Neural progenitor cell (in vitro differentiated cells): ENCODE measurements around the gene PACRG. TPM values are rescaled to one million over a fixed set of nuclear protein-coding genes. Genes with fewer than 3 reads are reported as not detected.

ENCODE experiments used
- DNase-seq: peaks from one replicate; pipeline ENCODE4 v3.0.0-alpha.2; 2016; ENCODE audit warnings: low spot score
- H2AFZ ChIP-seq: fragments of 200-600 bp; sonication (generic); replicated peaks from 2 replicates; pipeline ENCODE4 v1.6.1; 2016; ENCODE audit warnings: antibody characterized with exemption
- H3F3A ChIP-seq: fragments of 200-600 bp; sonication (generic); 2 replicates; pipeline ENCODE4 v1.6.1; 2016; ENCODE audit warnings: antibody characterized with exemption, low read depth
- H3K27ac ChIP-seq: fragments of 200-600 bp; sonication (generic); 2 replicates; pipeline ENCODE4 v1.5.1; 2016; ENCODE audit warnings: mild to moderate bottlenecking
- H3K27me3 ChIP-seq: fragments of 200-600 bp; sonication (generic); 2 replicates; pipeline ENCODE4 v1.6.1; 2016; ENCODE audit warnings: mild to moderate bottlenecking, moderate library complexity
- H3K36me3 ChIP-seq: fragments of 200-600 bp; sonication (generic); 2 replicates; pipeline ENCODE4 v1.5.1; 2016
- H3K4me1 ChIP-seq: fragments of 200-600 bp; sonication (generic); 2 replicates; pipeline ENCODE4 v1.6.1; 2016; ENCODE audit warnings: mixed run types
- H3K4me2 ChIP-seq: fragments of 200-600 bp; sonication (generic); 2 replicates; pipeline ENCODE4 v1.6.1; 2016
- H3K4me3 ChIP-seq: fragments of 200-600 bp; sonication (generic); 2 replicates; pipeline ENCODE4 v1.5.1; 2016
- H3K79me2 ChIP-seq: fragments of 200-600 bp; sonication (generic); 2 replicates; pipeline ENCODE4 v1.6.1; 2016; ENCODE audit warnings: low read depth
- H3K9ac ChIP-seq: fragments of 200-600 bp; sonication (generic); 2 replicates; pipeline ENCODE4 v1.6.1; 2016
- H3K9me3 ChIP-seq: fragments of 200-600 bp; sonication (generic); 2 replicates; pipeline ENCODE4 v1.5.1; 2016; ENCODE audit warnings: low read depth
- H4K20me1 ChIP-seq: fragments of 200-600 bp; sonication (generic); 2 replicates; pipeline ENCODE4 v1.6.1; 2016; ENCODE audit warnings: low read depth
- H3K27ac Mint-ChIP-seq: 3 replicates; pipeline ENCODE4 v1.8.0; 2021; ENCODE audit warnings: mixed read lengths
- H3K27me3 Mint-ChIP-seq: 2 replicates; pipeline ENCODE4 v1.8.0; 2022; ENCODE audit warnings: low read depth, mild to moderate bottlenecking, inconsistent platforms, moderate library complexity, mixed read lengths; ENCODE audit not compliant: insufficient read depth
- H3K36me3 Mint-ChIP-seq: 3 replicates; pipeline ENCODE4 v1.8.0; 2021; ENCODE audit warnings: mixed read lengths
- H3K4me1 Mint-ChIP-seq: 3 replicates; pipeline ENCODE4 v1.8.0; 2021; ENCODE audit warnings: mixed read lengths
- H3K4me3 Mint-ChIP-seq: 3 replicates; pipeline ENCODE4 v1.8.0; 2021; ENCODE audit warnings: mild to moderate bottlenecking, moderate library complexity, mixed read lengths
- H3K9me3 Mint-ChIP-seq: 3 replicates; pipeline ENCODE4 v1.8.0; 2020; ENCODE audit warnings: mixed read lengths
- CTCF ChIP-seq: fragments of 200-600 bp; sonication (generic); IDR thresholded peaks from 2 replicates; pipeline ENCODE4 v1.5.1; 2017; ENCODE audit warnings: antibody characterized with exemption, mild to moderate bottlenecking
- EZH2 ChIP-seq: fragments of 200-600 bp; sonication (generic); IDR thresholded peaks from 2 replicates; pipeline ENCODE4 v1.6.1; 2017; ENCODE audit warnings: antibody characterized with exemption, mild to moderate bottlenecking, moderate library complexity
- EZH2phosphoT487 ChIP-seq: fragments of 200-600 bp; sonication (generic); IDR thresholded peaks from 2 replicates; pipeline ENCODE4 v1.6.1; 2017; ENCODE audit warnings: antibody characterized with exemption
- total RNA-seq: library from RNA; depleted of rRNA; stranded (reverse); fragments of >200 nt; gene quantifications from 2 replicates; pipeline ENCODE4 v1.2.3, GENCODE V29; 2015; ENCODE audit warnings: low replicate concordance

Gene PACRG
- total RNA-seq, 1 donor from 2014 or later, result 0.30 TPM

- Histone ChIP-seq H3K9ac (no peak overlapping the region), H3K4me2 (no peak overlapping the region), H3K4me1 (no peaks in the 10 kb centered on the region), H3K27ac (no peak overlapping the region), H3K27me3 (no peaks in the 10 kb centered on the region), H2AFZ (no peak overlapping the region), H3K9me3 (no peaks in the 10 kb centered on the region), H4K20me1 (no peaks in the 10 kb centered on the region), H3K79me2 (no peaks in the 10 kb centered on the region), H3F3A (no peaks in the 10 kb centered on the region), H3K4me3 (no peak overlapping the region), H3K36me3 (no peaks in the 10 kb centered on the region)
- Mint-ChIP-seq H3K36me3 (no peaks in the 10 kb centered on the region), H3K27ac (no peak overlapping the region), H3K9me3 (no peaks in the 10 kb centered on the region), H3K4me3 (no peak overlapping the region), H3K4me1 (no peaks in the 10 kb centered on the region), H3K27me3 (peaks cover 6% of the 10 kb centered on the region)
- DNase-seq, result no peak
- TF ChIP-seq CTCF, result no peak
- no peak for TF ChIP-seq EZH2
- TF ChIP-seq EZH2phosphoT487, result no peak
These were observed 400.6 kb downstream of the PACRG start for GRCh38 chr6:163128324-163128723.

GRCh38 chr6:163132050-163132750 is 404.4 kb downstream of the PACRG start:
- Histone ChIP-seq H2AFZ (no peak overlapping the region), H3K79me2 (no peaks in the 10 kb centered on the region), H4K20me1 (no peaks in the 10 kb centered on the region), H3K36me3 (no peaks in the 10 kb centered on the region), H3K9me3 (no peaks in the 10 kb centered on the region), H3K4me2 (no peak overlapping the region), H3K4me3 (no peak overlapping the region), H3F3A (no peaks in the 10 kb centered on the region), H3K4me1 (no peaks in the 10 kb centered on the region), H3K9ac (no peak overlapping the region), H3K27me3 (no peaks in the 10 kb centered on the region), H3K27ac (no peak overlapping the region)
- no peak for TF ChIP-seq EZH2
- TF ChIP-seq EZH2phosphoT487, result no peak
- TF ChIP-seq CTCF, result no peak
- Mint-ChIP-seq H3K4me3 (no peak overlapping the region), H3K4me1 (no peaks in the 10 kb centered on the region), H3K36me3 (no peaks in the 10 kb centered on the region), H3K27ac (peak overlapping the region; percentile 53), H3K9me3 (no peaks in the 10 kb centered on the region), H3K27me3 (peaks cover 4% of the 10 kb centered on the region)
- no peak for DNase-seq

GRCh38 chr6:163133017-163133416 is 405.2 kb downstream of the PACRG start:
- no peak overlapping the region for H3K4me2 ChIP-seq

More at GRCh38 chr6:163133017-163133416, 405.2 kb downstream of the PACRG start:
- Mint-ChIP-seq H3K27me3 (peaks cover 4% of the 10 kb centered on the region), H3K4me3 (no peak overlapping the region), H3K27ac (no peak overlapping the region), H3K36me3 (no peaks in the 10 kb centered on the region), H3K4me1 (no peaks in the 10 kb centered on the region), H3K9me3 (no peaks in the 10 kb centered on the region)
- no peaks in the 10 kb centered on the region for H3K4me1 ChIP-seq
- H3F3A ChIP-seq, result no peaks in the 10 kb centered on the region
- H2AFZ ChIP-seq, result peak overlapping the region; percentile 0
- no peaks in the 10 kb centered on the region for H3K9me3 ChIP-seq
- TF ChIP-seq EZH2phosphoT487, result no peak
- TF ChIP-seq EZH2, result no peak
- no peak for TF ChIP-seq CTCF
- H3K27me3 ChIP-seq, result no peaks in the 10 kb centered on the region
- DNase-seq, result no peak
- H3K27ac ChIP-seq, result no peak overlapping the region
- H3K4me3 ChIP-seq, result no peak overlapping the region
- no peak overlapping the region for H3K9ac ChIP-seq
- no peaks in the 10 kb centered on the region for H3K36me3 ChIP-seq
- H4K20me1 ChIP-seq, result no peaks in the 10 kb centered on the region
- no peaks in the 10 kb centered on the region for H3K79me2 ChIP-seq
